Neuronal stem cell (in vitro differentiated cells): Measurements from ENCODE around the gene GLIS1.

Experiments used
- DNase-seq: peaks from one replicate; pipeline ENCODE4 v3.0.0-alpha.2; 2013; ENCODE audit warnings: low spot score
- H2AFZ ChIP-seq: one replicate; pipeline ENCODE4 v1.6.1; 2013; ENCODE audit warnings: mild to moderate bottlenecking, low read length, inconsistent platforms
- H2AK5ac ChIP-seq: 2 replicates; pipeline ENCODE4 v1.6.1; 2013; ENCODE audit warnings: low read depth, mild to moderate bottlenecking, inconsistent platforms, low read length, moderate library complexity, mixed read lengths
- H2BK120ac ChIP-seq: 2 replicates; pipeline ENCODE4 v1.6.1; 2013; ENCODE audit warnings: low read depth, mild to moderate bottlenecking, inconsistent platforms, low read length, moderate library complexity, mixed read lengths
- H2BK12ac ChIP-seq: one replicate; pipeline ENCODE4 v1.6.1; 2013; ENCODE audit warnings: low read length, inconsistent platforms
- H2BK15ac ChIP-seq: 2 replicates; pipeline ENCODE4 v1.6.1; 2013; ENCODE audit warnings: mild to moderate bottlenecking, low read length, inconsistent platforms, mixed read lengths
- H2BK5ac ChIP-seq: one replicate; pipeline ENCODE4 v1.6.1; 2013; ENCODE audit warnings: inconsistent platforms, mild to moderate bottlenecking, low read length, moderate library complexity
- H3K14ac ChIP-seq: one replicate; pipeline ENCODE4 v1.6.1; 2013; ENCODE audit warnings: low read length, inconsistent platforms
- H3K18ac ChIP-seq: 2 replicates; pipeline ENCODE4 v1.6.1; 2013; ENCODE audit warnings: low read length, inconsistent platforms
- H3K23ac ChIP-seq: 2 replicates; pipeline ENCODE4 v1.6.1; 2013; ENCODE audit warnings: low read depth, mild to moderate bottlenecking, mixed read lengths, low read length, inconsistent platforms; ENCODE audit not compliant: poor library complexity
- H3K27ac ChIP-seq: replicated peaks from 3 replicates; pipeline ENCODE4 v1.5.1; 2013; ENCODE audit warnings: low read length, inconsistent platforms
- H3K27me3 ChIP-seq, 3 experiments: 2 replicates each; pipeline ENCODE4 v1.6.1; 2013; ENCODE audit warnings: low read length in 3 of 3, mild to moderate bottlenecking in 2 of 3, inconsistent platforms in 1 of 3, low read depth in 1 of 3, mixed read lengths in 1 of 3, moderate library complexity in 1 of 3; ENCODE audit not compliant: control insufficient read depth in 3 of 3, insufficient read depth in 3 of 3
- H3K36me3 ChIP-seq, 2 donors: replicated peaks in 1 of 2; 2 replicates each; pipeline ENCODE4 v1.6.1; 2013; ENCODE audit warnings: low read length in 2 of 2; ENCODE audit not compliant: control insufficient read depth in 2 of 2, insufficient read depth in 2 of 2
- H3K4ac ChIP-seq: 2 replicates; pipeline ENCODE4 v1.6.1; 2013; ENCODE audit warnings: inconsistent platforms, mild to moderate bottlenecking, low read length, moderate library complexity
- H3K4me1 ChIP-seq, 2 donors: 1 replicate in 1 of 2; 2 replicates in 1 of 2; pipeline ENCODE4 v1.6.1; 2013; ENCODE audit warnings: low read length in 2 of 2, low read depth in 1 of 2; ENCODE audit not compliant: control insufficient read depth in 2 of 2, insufficient read depth in 1 of 2
- H3K4me2 ChIP-seq: one replicate; pipeline ENCODE4 v1.6.1; 2013; ENCODE audit warnings: mild to moderate bottlenecking, low read length, inconsistent platforms; ENCODE audit not compliant: insufficient read depth, poor library complexity, severe bottlenecking
- H3K4me3 ChIP-seq, 2 donors: 2 replicates each; pipeline ENCODE4 v1.5.1; 2013; ENCODE audit warnings: low read length in 2 of 2, mild to moderate bottlenecking in 2 of 2, inconsistent platforms in 1 of 2, moderate library complexity in 1 of 2
- H3K79me1 ChIP-seq: one replicate; pipeline ENCODE4 v1.6.1; 2013; ENCODE audit warnings: low read depth, mild to moderate bottlenecking, inconsistent platforms, low read length, moderate library complexity
- H3K9ac ChIP-seq: one replicate; pipeline ENCODE4 v1.6.1; 2013; ENCODE audit warnings: mild to moderate bottlenecking, low read depth, low read length, inconsistent platforms; ENCODE audit not compliant: poor library complexity
- H3K9me3 ChIP-seq, 2 donors: replicated peaks in 1 of 2; 2 replicates each; pipeline versions ENCODE3 to v1.6.1; 2013; ENCODE audit warnings: low read length in 2 of 2, mild to moderate bottlenecking in 2 of 2, inconsistent platforms in 1 of 2, low read depth in 1 of 2, mixed read lengths in 1 of 2, moderate library complexity in 1 of 2; ENCODE audit not compliant: control insufficient read depth in 2 of 2, insufficient read depth in 1 of 2
- H4K8ac ChIP-seq: one replicate; pipeline ENCODE4 v1.6.1; 2013; ENCODE audit warnings: low read depth, mild to moderate bottlenecking, inconsistent platforms, low read length, moderate library complexity
- H4K91ac ChIP-seq: one replicate; pipeline ENCODE4 v1.6.1; 2013; ENCODE audit warnings: low read length, low read depth, mild to moderate bottlenecking, inconsistent platforms; ENCODE audit not compliant: poor library complexity
- WGBS, 2 donors: extraction: QIAGEN DNeasy Blood & Tissue Kit; methylation state at CpG; one replicate each; pipeline ENCODE4 v1.1.7; 2013; ENCODE audit warnings: missing lambda C conversion rate in 2 of 2, mixed read lengths in 1 of 2; ENCODE audit not compliant: insufficient read length in 2 of 2, insufficient replicate concordance in 1 of 2; ENCODE audit errors: extremely low coverage in 2 of 2; 5-methylcytosine and 5-hydroxymethylcytosine counted together

GLIS1 gene

GRCh38 chr1:53495633-53496345 is 243.2 kb downstream of the GLIS1 start:
- H3K27ac ChIP-seq: no peak overlapping the region

GRCh38 chr1:53490351-53490750 is 248.6 kb downstream of the GLIS1 start:
- H2BK15ac ChIP-seq: no peak overlapping the region
- no peak overlapping the region for H3K27ac ChIP-seq
- H2AFZ ChIP-seq: no peak overlapping the region
- H3K18ac ChIP-seq: no peak overlapping the region
- no peaks in the 10 kb centered on the region for H3K79me1 ChIP-seq
- H2BK5ac ChIP-seq: no peak overlapping the region
- no peak overlapping the region for H3K23ac ChIP-seq
- peaks cover 0 to 2% of the 10 kb centered on the region in 2 donors for H3K4me1 ChIP-seq
- H4K8ac ChIP-seq: no peak overlapping the region
- H3K4me2 ChIP-seq: no peak overlapping the region
- no peak overlapping the region for H3K14ac ChIP-seq
- H3K9me3 ChIP-seq: peaks cover 0 to 2% of the 10 kb centered on the region in 2 donors
- H3K9ac ChIP-seq: no peak overlapping the region
- WGBS, 2 donors: no CpG with 5 or more reads among the region's 3 CpGs
- no peak overlapping the region for H2AK5ac ChIP-seq
- peaks cover 0 to 9% (median 0%) of the 10 kb centered on the region in 3 experiments for H3K27me3 ChIP-seq
- no peak overlapping the region for H3K4ac ChIP-seq
- H2BK120ac ChIP-seq: no peak overlapping the region
- no peak overlapping the region for H2BK12ac ChIP-seq
- H4K91ac ChIP-seq: no peak overlapping the region
- DNase-seq: no peak
- H3K36me3 ChIP-seq: no peaks in the 10 kb centered on the region
- H3K4me3 ChIP-seq: no peak overlapping the region

More at GRCh38 chr1:53495633-53496345, 243.2 kb downstream of the GLIS1 start:
- Histone ChIP-seq H2BK12ac (no peak overlapping the region), H3K27me3 (no peaks in the 10 kb centered on the region), H3K14ac (no peak overlapping the region), H2AK5ac (no peak overlapping the region), H3K4me2 (no peak overlapping the region), H2BK5ac (no peak overlapping the region), H3K9ac (no peak overlapping the region), H3K23ac (no peak overlapping the region), H4K91ac (no peak overlapping the region), H3K18ac (peak overlapping the region; percentile 59), H3K79me1 (no peaks in the 10 kb centered on the region), H2AFZ (no peak overlapping the region), H3K4me1 (peaks cover 0 to 2% of the 10 kb centered on the region in 2 donors), H3K36me3 (no peaks in the 10 kb centered on the region), H2BK120ac (no peak overlapping the region), H3K4ac (no peak overlapping the region), H4K8ac (no peak overlapping the region), H2BK15ac (peak overlapping the region; percentile 38), H3K4me3 (no peak overlapping the region), H3K9me3 (peaks cover 0 to 2% of the 10 kb centered on the region in 2 donors)
- no CpG with 5 or more reads among the region's 8 CpGs for WGBS, 2 donors
- no peak for DNase-seq

GRCh38 chr1:53486395-53487026 is 252.5 kb downstream of the GLIS1 start:
- Histone ChIP-seq H2BK120ac (no peak overlapping the region), H4K8ac (no peak overlapping the region), H3K4me1 (peaks cover 0 to 2% of the 10 kb centered on the region in 2 donors), H3K18ac (peak overlapping the region; percentile 6), H3K4me2 (no peak overlapping the region), H2BK12ac (no peak overlapping the region), H2BK5ac (no peak overlapping the region), H3K4me3 (no peak overlapping the region), H3K9me3 (peaks cover 0 to 2% of the 10 kb centered on the region in 2 donors), H3K9ac (no peak overlapping the region), H3K4ac (no peak overlapping the region), H3K14ac (peak overlapping the region; percentile 14), H3K27ac (no peak overlapping the region), H4K91ac (peak overlapping the region; percentile 80), H3K79me1 (no peaks in the 10 kb centered on the region), H3K23ac (no peak overlapping the region), H2AK5ac (peak overlapping the region; percentile 34), H2BK15ac (peak overlapping the region; percentile 82), H3K27me3 (peaks cover 0 to 42% (median 0%) of the 10 kb centered on the region in 3 experiments), H3K36me3 (no peaks in the 10 kb centered on the region), H2AFZ (no peak overlapping the region)
- WGBS, 2 donors: no CpG with 5 or more reads among the region's 9 CpGs
- no peak for DNase-seq
